GM23338 (cell line): ENCODE measurements around the gene SPTBN4. TPM values are rescaled to one million over a fixed set of nuclear protein-coding genes. Genes with fewer than 3 reads are reported as not detected.
A peak's percentile ranks its signal among the peaks of the same experiment; 100 is the strongest.

Experiments used
- ATAC-seq: fragments of 200-7000 bp; cut with Tn5 transposase; 3 replicates; pipeline ENCODE4 v1.9.1; 2020
- DNase-seq: peaks from one replicate; pipeline ENCODE4 v3.0.0-alpha.2; 2015; ENCODE audit warnings: low spot score
- H2AFZ ChIP-seq: fragments of 200-600 bp; sonication (generic); 2 replicates; pipeline ENCODE4 v1.8.0; 2016; ENCODE audit warnings: antibody characterized with exemption, mild to moderate bottlenecking, moderate library complexity
- H3F3A ChIP-seq: fragments of 200-600 bp; sonication (generic); replicated peaks from 2 replicates; pipeline ENCODE4 v1.8.0; 2017; ENCODE audit warnings: antibody characterized with exemption, mixed run types, low read depth
- H3K27ac ChIP-seq: fragments of 200-600 bp; sonication (generic); 2 replicates; pipeline ENCODE4 v1.6.1; 2016; ENCODE audit warnings: low read depth
- H3K27me3 ChIP-seq: fragments of 200-600 bp; sonication (generic); 2 replicates; pipeline ENCODE4 v1.8.0; 2016; ENCODE audit warnings: mild to moderate bottlenecking, mixed run types, moderate library complexity; ENCODE audit not compliant: insufficient read depth
- H3K36me3 ChIP-seq: fragments of 200-600 bp; sonication (generic); 2 replicates; pipeline ENCODE4 v1.8.0; 2016; ENCODE audit warnings: mild to moderate bottlenecking; ENCODE audit not compliant: insufficient read depth
- H3K4me1 ChIP-seq: fragments of 200-600 bp; sonication (generic); 2 replicates; pipeline ENCODE4 v1.8.0; 2016; ENCODE audit warnings: mild to moderate bottlenecking, moderate library complexity; ENCODE audit not compliant: insufficient read depth
- H3K4me2 ChIP-seq: fragments of 200-600 bp; sonication (generic); 2 replicates; pipeline ENCODE4 v1.7.1; 2017; ENCODE audit warnings: mixed run types
- H3K4me3 ChIP-seq: fragments of 200-600 bp; sonication (generic); 2 replicates; pipeline ENCODE4 v1.6.1; 2016; ENCODE audit warnings: mixed run types
- H3K79me2 ChIP-seq: fragments of 200-600 bp; sonication (generic); replicated peaks from 2 replicates; pipeline ENCODE4 v1.8.0; 2017; ENCODE audit warnings: mild to moderate bottlenecking; ENCODE audit not compliant: insufficient read depth
- H3K9me2 ChIP-seq: fragments of 200-600 bp; sonication (generic); 2 replicates; pipeline ENCODE4 v1.8.0; 2017; ENCODE audit not compliant: insufficient read depth
- H4K20me1 ChIP-seq: fragments of 200-600 bp; sonication (generic); replicated peaks from 2 replicates; pipeline ENCODE4 v1.8.0; 2017; ENCODE audit warnings: mild to moderate bottlenecking; ENCODE audit not compliant: insufficient read depth
- H3K27ac Mint-ChIP-seq: 2 replicates; pipeline ENCODE4 v1.8.0; 2020; ENCODE audit warnings: inconsistent platforms, mild to moderate bottlenecking, moderate library complexity, mixed read lengths
- H3K27me3 Mint-ChIP-seq: 3 replicates; pipeline ENCODE4 v1.8.0; 2022; ENCODE audit warnings: low read depth, mild to moderate bottlenecking, moderate library complexity, mixed read lengths, inconsistent platforms; ENCODE audit not compliant: insufficient read depth, poor library complexity
- H3K36me3 Mint-ChIP-seq: 3 replicates; pipeline ENCODE4 v1.8.0; 2021; ENCODE audit warnings: low read depth, mild to moderate bottlenecking, inconsistent platforms, moderate library complexity, mixed read lengths
- H3K4me1 Mint-ChIP-seq: 3 replicates; pipeline ENCODE4 v1.8.0; 2020; ENCODE audit warnings: mild to moderate bottlenecking, inconsistent platforms, mixed read lengths
- H3K4me3 Mint-ChIP-seq: 3 replicates; pipeline ENCODE4 v1.8.0; 2021; ENCODE audit warnings: moderate library complexity, mild to moderate bottlenecking, inconsistent platforms, mixed read lengths
- H3K9me3 Mint-ChIP-seq: 3 replicates; pipeline ENCODE4 v1.8.0; 2020; ENCODE audit warnings: moderate library complexity, mild to moderate bottlenecking, inconsistent platforms, mixed read lengths
- CREB1 ChIP-seq: fragments of 250-450 bp; sonication (Bioruptor Pico); IDR thresholded peaks from 2 replicates; pipeline ENCODE4 v1.5.0; 2020; ENCODE audit warnings: low read depth, mild to moderate bottlenecking, moderate library complexity
- CTCF ChIP-seq, 2 experiments: fragments of 200-600 bp in 1 of 2; sonication (generic) in 1 of 2; conservative IDR thresholded peaks; 2 replicates each; pipeline versions ENCODE4 v1.5.1 to v1.6.1; 2016 to 2017; ENCODE audit warnings: antibody characterized with exemption in 2 of 2, low read depth in 2 of 2, mild to moderate bottlenecking in 2 of 2, moderate library complexity in 1 of 2
- EZH2 ChIP-seq: fragments of 200-600 bp; sonication (generic); IDR thresholded peaks from one replicate; pipeline ENCODE4 v1.8.0; 2017; ENCODE audit warnings: antibody characterized with exemption, mild to moderate bottlenecking, low read depth; ENCODE audit not compliant: unreplicated experiment
- EZH2phosphoT487 ChIP-seq: fragments of 200-600 bp; sonication (generic); IDR thresholded peaks from one replicate; pipeline ENCODE4 v1.8.1; 2018; ENCODE audit warnings: antibody characterized with exemption; ENCODE audit not compliant: unreplicated experiment
- JUNB ChIP-seq: IDR thresholded peaks from one replicate; pipeline ENCODE4 v1.6.1; 2016; ENCODE audit warnings: antibody characterized with exemption; ENCODE audit not compliant: unreplicated experiment
- NANOG ChIP-seq: IDR thresholded peaks from 2 replicates; pipeline ENCODE4 v1.6.1; 2016; ENCODE audit warnings: antibody characterized with exemption, borderline replicate concordance
- REST ChIP-seq: IDR thresholded peaks from one replicate; pipeline ENCODE4 v1.6.1; 2018; ENCODE audit warnings: antibody characterized with exemption; ENCODE audit not compliant: unreplicated experiment
- STAT1 ChIP-seq: IDR thresholded peaks from one replicate; pipeline ENCODE4 v1.6.1; 2016; ENCODE audit warnings: antibody characterized with exemption; ENCODE audit not compliant: unreplicated experiment
- ZNF114 ChIP-seq: fragments of 250-450 bp; sonication (Bioruptor Pico); IDR thresholded peaks from 2 replicates; pipeline ENCODE4 v1.5.0; 2020; ENCODE audit warnings: mild to moderate bottlenecking, moderate library complexity
- ZNF331 ChIP-seq: fragments of 250-450 bp; sonication (Bioruptor Pico); IDR thresholded peaks from 2 replicates; pipeline ENCODE4 v1.5.0; 2020; ENCODE audit warnings: low read depth, mild to moderate bottlenecking, moderate library complexity
- polyA plus RNA-seq: library from polyadenylated mRNA; unstranded; fragments of >200 nt; fragmentation: Nextera tagmentation; extraction: Ambion mirVana; gene quantifications from 2 replicates; pipeline ENCODE4 v1.2.1, GENCODE V29; 2016
- total RNA-seq: library from RNA; depleted of rRNA; stranded (reverse); fragments of >200 nt; shearing (Covaris generic); gene quantifications from 2 replicates; pipeline ENCODE4 v1.2.3, GENCODE V29; 2014

SPTBN4 gene
- total and polyA plus RNA-seq, 2 experiments from 2014 or later, result 1.6 to 2.3 TPM

- TF ChIP-seq CTCF (conservative IDR thresholded peaks at IDR 0.05; ENCODE audit: low read depth in 2 of 2) (peak in 1 of 2 experiments; percentile 29; a peak in 1 of 4 replicates), EZH2 (no peak), EZH2phosphoT487 (no peak)
Observed at GRCh38 chr19:40539070-40539469, 72.3 kb downstream of the SPTBN4 start (continued).

GRCh38 chr19:40542202-40542859, 75.5 kb downstream of the SPTBN4 start:
- Mint-ChIP-seq H3K27me3 (peaks cover 8% of the 10 kb centered on the region), H3K36me3 (0 out of 3 replicates have a peak, but pooled peaks cover 2% of the 10 kb centered on the region), H3K4me3 (no peak overlapping the region), H3K9me3 (peaks cover 8% of the 10 kb centered on the region), H3K27ac (no peak overlapping the region), H3K4me1 (no peaks in the 10 kb centered on the region)
- Histone ChIP-seq H3K4me2 (no peak overlapping the region), H3K27me3 (peaks cover 2% of the 10 kb centered on the region), H3K27ac (no peak overlapping the region), H3F3A (no peaks in the 10 kb centered on the region), H2AFZ (no peak overlapping the region), H3K36me3 (no peaks in the 10 kb centered on the region), H4K20me1 (no peaks in the 10 kb centered on the region; the same call in 1 of the 2 replicates), H3K79me2 (no peaks in the 10 kb centered on the region), H3K4me3 (no peak overlapping the region), H3K4me1 (no peaks in the 10 kb centered on the region), H3K9me2 (no peaks in the 10 kb centered on the region)
- no peak for ATAC-seq
- no peak for DNase-seq
- TF ChIP-seq CTCF (conservative IDR thresholded peaks at IDR 0.05; ENCODE audit: low read depth in 2 of 2) (no peak), JUNB (no peak), ZNF331 (CRISPR knock-in tag) (no peak), STAT1 (no peak), CREB1 (CRISPR knock-in tag) (no peak), EZH2phosphoT487 (no peak), EZH2 (no peak), REST (no peak), NANOG (no peak), ZNF114 (CRISPR knock-in tag) (no peak)
